Dermis blood vessel endothelial cell (primary cell): ENCODE measurements around the gene BANF1. TPM values are rescaled to one million over a fixed set of nuclear protein-coding genes. Genes with fewer than 3 reads are reported as not detected.

ENCODE experiments used
- DNase-seq: peaks from one replicate; pipeline ENCODE4 v3.0.0; 2010
- total RNA-seq: library from RNA; depleted of rRNA; stranded (reverse); fragments of >200 nt; gene quantifications from 2 replicates; pipeline ENCODE4 v1.2.3, GENCODE V29; 2014

The BANF1 gene
- total RNA-seq, 1 donor from 2014 or later = 18.2 TPM

GRCh38 chr11:66042227-66042995 is 40.1 kb downstream of the BANF1 start:
- DNase-seq = no peak

GRCh38 chr11:66042996-66043906 is 40.9 kb downstream of the BANF1 start:
- DNase-seq = no peak

- no peak for DNase-seq
These were observed 42.5 kb downstream of the BANF1 start for GRCh38 chr11:66044757-66045156.

- peak; percentile 89 for DNase-seq
These were observed 42.9 kb downstream of the BANF1 start for GRCh38 chr11:66045177-66045639.

- no peak for DNase-seq
These were observed 44.6 kb downstream of the BANF1 start for GRCh38 chr11:66046901-66047300.

- DNase-seq = no peak
These were observed 45.5 kb downstream of the BANF1 start for GRCh38 chr11:66047541-66048365.

GRCh38 chr11:66048547-66049323 is 46.4 kb downstream of the BANF1 start, which contains the start of gene GAL3ST3:
Gene GAL3ST3 (minus strand): TSS chr11:66049161. CDS start chr11:66045415, 3,746 bp downstream.
- DNase-seq = no peak

- no peak for DNase-seq
These were observed 48.4 kb downstream of the BANF1 start for GRCh38 chr11:66050581-66051231.

- no peak for DNase-seq
These were observed 49.1 kb downstream of the BANF1 start for GRCh38 chr11:66051371-66051765.

- peak; percentile 99 for DNase-seq
These were observed 49.7 kb downstream of the BANF1 start, which contains the start of gene SF3B2 for GRCh38 chr11:66051766-66052663. Gene SF3B2 (plus strand): TSS chr11:66052364. CDS start chr11:66052385, 21 bp downstream.

GRCh38 chr11:66052664-66052982 is 50.3 kb downstream of the BANF1 start:
- DNase-seq = no peak

Other genes with a start within 250 kb of the BANF1 start
- 11.6 and 13.8 TPM in 2 replicates for gene AP5B1, start 221.5 kb upstream of the BANF1 start, total RNA-seq
- not detected in 2 replicates for gene OVOL1, start 215.4 kb upstream of the BANF1 start, total RNA-seq
- 0.17 and 0.33 TPM in 2 replicates for gene SNX32, start 168.5 kb upstream of the BANF1 start, total RNA-seq
- gene CFL1, start 144.3 kb upstream of the BANF1 start, total RNA-seq = 1,118 and 1,698 TPM in 2 replicates
- 48.2 and 49.7 TPM in 2 replicates for gene MUS81, start 142.1 kb upstream of the BANF1 start, total RNA-seq
- gene EFEMP2, start 129.7 kb upstream of the BANF1 start, total RNA-seq = 16.8 and 22.1 TPM in 2 replicates
- gene CTSW, start 122.7 kb upstream of the BANF1 start, total RNA-seq = not detected in 2 replicates
- 161 and 189 TPM in 2 replicates for gene FIBP, start 114.0 kb upstream of the BANF1 start, total RNA-seq
- gene CCDC85B, start 111.8 kb upstream of the BANF1 start, total RNA-seq = 69.3 and 163 TPM in 2 replicates
- 3.6 and 4.9 TPM in 2 replicates for gene FOSL1, start 102.1 kb upstream of the BANF1 start, total RNA-seq
- 17.0 and 20.0 TPM in 2 replicates for gene C11orf68, start 83.4 kb upstream of the BANF1 start, total RNA-seq
- gene DRAP1, start 83.1 kb upstream of the BANF1 start, total RNA-seq = 64.9 and 93.9 TPM in 2 replicates
- gene TSGA10IP, start 57.0 kb upstream of the BANF1 start, total RNA-seq = not detected in 2 replicates
- gene SART1, start 40.8 kb upstream of the BANF1 start, total RNA-seq = 27.1 and 48.7 TPM in 2 replicates
- 32.2 and 35.8 TPM in 2 replicates for gene EIF1AD, start 346 bp upstream of the BANF1 start, total RNA-seq
- 0.17 and 0.60 TPM in 2 replicates for gene CST6, start 9.5 kb downstream of the BANF1 start, total RNA-seq
- 0.34 TPM in 1 of 2 replicates, not detected in the other for gene CATSPER1, start 24.0 kb downstream of the BANF1 start, total RNA-seq
- gene GAL3ST3, start 46.7 kb downstream of the BANF1 start, total RNA-seq = 0.60 and 1.4 TPM in 2 replicates
- 116 and 141 TPM in 2 replicates for gene SF3B2, start 49.9 kb downstream of the BANF1 start, total RNA-seq
- gene PACS1, start 67.8 kb downstream of the BANF1 start, total RNA-seq = 28.2 and 52.7 TPM in 2 replicates